Endothelial cell of umbilical vein (primary cell): ENCODE measurements around the gene DCAF12. TPM values are rescaled to one million over a fixed set of nuclear protein-coding genes. Genes with fewer than 3 reads are reported as not detected.

ENCODE experiments used
- BruUV-seq: library from RNA; stranded (reverse); fragments of 400-500 nt; replicated peaks from 2 replicates; lab custom pipeline; 2021; lab: Mats Ljungman, UMichigan
- CTCF ChIA-PET: fragments of 300-600, 350-600 bp; sonication (Branson Sonifier 250); formaldehyde crosslinking; loops from one replicate; lab custom pipeline; 2021; ENCODE audit warnings: antibody characterized with exemption, inconsistent platforms; lab: Charles Lee
- POLR2A ChIA-PET: fragments of 300-600, 350-600 bp; sonication (Branson Sonifier 250); formaldehyde crosslinking; loops from one replicate; lab custom pipeline; 2021; ENCODE audit warnings: antibody characterized with exemption, inconsistent platforms; lab: Charles Lee
- DNase-seq: peaks from one replicate; pipeline ENCODE4 v3.0.0-alpha.2; 2011; ENCODE audit warnings: low read depth, low spot score
- FAIRE-seq: peaks from 2 replicates; lab custom pipeline; 2011; peaks lifted over from hg19 to GRCh38; lab: Jason Lieb, UNC
- H2AFZ ChIP-seq: 2 replicates; pipeline ENCODE4 v1.6.0; 2012; ENCODE audit warnings: low read depth, low read length, control low read depth, inconsistent platforms
- H3K27ac ChIP-seq: 2 replicates; pipeline ENCODE4 v1.5.1; 2011; ENCODE audit warnings: low read depth, mild to moderate bottlenecking, control low read depth, low read length, moderate library complexity; ENCODE audit not compliant: insufficient read depth
- H3K27me3 ChIP-seq, 2 experiments: 2 replicates each; pipeline versions ENCODE4 v1.6.0 to v1.6.1; 2011; ENCODE audit warnings: low read length in 2 of 2, mixed read lengths in 1 of 2; ENCODE audit not compliant: control insufficient read depth in 2 of 2, insufficient read depth in 2 of 2
- H3K36me3 ChIP-seq, 2 experiments: 2 replicates in 1 of 2; 3 replicates in 1 of 2; pipeline ENCODE4 v1.5.1; 2011; ENCODE audit warnings: low read length in 2 of 2, mild to moderate bottlenecking in 1 of 2, moderate library complexity in 1 of 2; ENCODE audit not compliant: control insufficient read depth in 2 of 2, insufficient read depth in 2 of 2; ENCODE audit errors: extremely low read depth in 1 of 2
- H3K4me1 ChIP-seq: 3 replicates; pipeline ENCODE4 v1.5.1; 2011; ENCODE audit warnings: mild to moderate bottlenecking, low read length; ENCODE audit not compliant: control insufficient read depth, insufficient read depth; ENCODE audit errors: extremely low read depth
- H3K4me2 ChIP-seq: 2 replicates; pipeline ENCODE4 v1.6.1; 2011; ENCODE audit warnings: low read length, control low read depth, mixed read lengths; ENCODE audit not compliant: insufficient read depth
- H3K4me3 ChIP-seq, 3 experiments: fragments of 200-600 bp in 1 of 3; sonication (generic), shearing (Covaris generic) in 1 of 3; replicated peaks in 1 of 3; 2 replicates each; pipeline ENCODE4 v1.5.1; 2011 to 2016; ENCODE audit warnings: control low read depth in 3 of 3, low read length in 3 of 3, mild to moderate bottlenecking in 2 of 3, inconsistent platforms in 1 of 3, low read depth in 1 of 3, moderate library complexity in 1 of 3; ENCODE audit not compliant: insufficient read depth in 1 of 3
- H3K79me2 ChIP-seq: 2 replicates; pipeline ENCODE4 v1.6.0; 2012; ENCODE audit warnings: low read length, inconsistent platforms; ENCODE audit not compliant: control insufficient read depth, insufficient read depth
- H3K9ac ChIP-seq: replicated peaks from 2 replicates; pipeline ENCODE3; 2011; ENCODE audit warnings: low read length, control low read depth; ENCODE audit not compliant: insufficient read depth; ENCODE audit errors: extremely low read depth
- H3K9me1 ChIP-seq: replicated peaks from 3 replicates; pipeline ENCODE4 v1.6.0; 2011; ENCODE audit warnings: mild to moderate bottlenecking, low read length; ENCODE audit not compliant: control insufficient read depth, insufficient read depth; ENCODE audit errors: extremely low read depth
- H3K9me3 ChIP-seq: replicated peaks from 2 replicates; pipeline ENCODE4 v1.5.1; 2012; ENCODE audit warnings: low read length, inconsistent platforms; ENCODE audit not compliant: control insufficient read depth, insufficient read depth
- H4K20me1 ChIP-seq: replicated peaks from 2 replicates; pipeline ENCODE3; 2011; ENCODE audit warnings: mild to moderate bottlenecking, low read length; ENCODE audit not compliant: control insufficient read depth, insufficient read depth; ENCODE audit errors: extremely low read depth
- EZH2 ChIP-seq: IDR thresholded peaks from 2 replicates; pipeline ENCODE4 v1.6.1; 2012; ENCODE audit warnings: borderline replicate concordance, low read depth, mild to moderate bottlenecking, moderate library complexity, low read length, inconsistent platforms; ENCODE audit not compliant: severe bottlenecking
- JUN ChIP-seq: IDR thresholded peaks from 2 replicates; pipeline ENCODE4 v1.6.1; 2011; ENCODE audit warnings: borderline replicate concordance, low read depth; ENCODE audit not compliant: insufficient read length, insufficient read depth
- MYC ChIP-seq: IDR thresholded peaks from one replicate; pipeline ENCODE4 v1.6.1; 2011; ENCODE audit warnings: mild to moderate bottlenecking, low read depth, low read length
- POLR2A ChIP-seq: IDR thresholded peaks from 2 replicates; pipeline ENCODE4 v1.6.1; 2012; ENCODE audit warnings: low read depth, mild to moderate bottlenecking, control low read depth, low read length
- dilution Hi-C: fragments of 300-500 bp; cut with MboI; formaldehyde crosslinking; loops from one replicate; pipeline ENCODE4 v1.15.0; 2019; ENCODE audit warnings: low sequenced_read_pairs; ENCODE audit not compliant: extremely low pct_ligation_motif_present
- intact Hi-C: fragments of 100-400 bp; cut with micrococcal nuclease; formaldehyde crosslinking; loops from one replicate; pipeline ENCODE4 v1.10.0; 2022
- polyA plus RNA-seq, 4 experiments: library from polyadenylated mRNA; depleted of rRNA in 3 of 4; stranded (reverse) in 3 of 4; unstranded in 1 of 4; fragments of >200 nt; gene quantifications; 2 replicates each; pipeline versions ENCODE4 v1.2.1 to v1.2.3, GENCODE V29; 2011 to 2012; ENCODE audit warnings: missing spikeins in 1 of 4
- total RNA-seq: library from RNA; stranded (reverse); gene quantifications from 2 replicates; pipeline ENCODE4 v1.2.3, GENCODE V29; 2021
- TF ChIP-seq, protein P1 (sequence below): IDR thresholded peaks from 2 replicates; pipeline ENCODE4 v1.6.1; 2011; ENCODE audit not compliant: insufficient read depth, insufficient read length
- TF ChIP-seq, protein P2 (sequence below), 2 donors: IDR thresholded peaks; 1 replicate in 1 of 2; 2 replicates in 1 of 2; pipeline ENCODE4 v1.5.1; 2011; ENCODE audit warnings: low read length in 2 of 2, mild to moderate bottlenecking in 2 of 2, moderate library complexity in 2 of 2, control low read depth in 1 of 2, inconsistent platforms in 1 of 2, low read depth in 1 of 2; ENCODE audit not compliant: insufficient read depth in 1 of 2; ENCODE audit errors: extremely low read depth in 1 of 2

DCAF12 gene
- total and polyA plus RNA-seq, 2 donors (not counting 3 experiments of a cell fraction or from before 2014, with no cell fraction given) = 26.2 to 28.4 TPM

DNA sequence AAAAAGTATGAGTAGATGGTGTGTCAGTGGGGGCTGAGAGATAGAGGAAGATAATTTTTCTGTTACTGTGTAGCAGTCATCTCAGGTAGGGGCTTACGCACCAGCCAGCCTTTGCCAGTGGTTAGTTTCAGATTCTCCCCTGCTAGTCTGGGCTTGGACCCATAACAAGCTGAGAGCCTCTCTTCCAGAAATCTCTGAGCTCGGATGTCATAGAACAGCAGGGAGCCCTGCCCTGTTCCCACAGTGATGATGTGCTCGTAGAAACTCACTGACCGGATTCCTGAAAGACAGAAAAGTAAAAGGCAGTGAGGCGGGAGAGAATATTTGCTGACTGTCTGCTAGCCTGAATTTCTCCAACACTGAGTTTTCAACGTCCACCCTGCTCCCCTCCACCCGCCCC lies 37.2 kb downstream of the DCAF12 start:
- Histone ChIP-seq H3K4me2 (no peak overlapping the region), H3K4me3 (no peak overlapping the region), H3K27ac (no peak overlapping the region), H3K27me3 (no peaks in the 10 kb centered on the region), H3K79me2 (no peaks in the 10 kb centered on the region), H3K4me1 (no peaks in the 10 kb centered on the region), H3K36me3 (peaks cover 28 to 33% of the 10 kb centered on the region in 2 experiments), H2AFZ (no peak overlapping the region), H4K20me1 (no peaks in the 10 kb centered on the region), H3K9ac (no peak overlapping the region), H3K9me3 (no peaks in the 10 kb centered on the region), H3K9me1 (no peaks in the 10 kb centered on the region)
- POLR2A ChIA-PET = no interaction called here
- dilution Hi-C loops (no loop called here), intact Hi-C loops (no loop called here)
- FAIRE-seq (no peak), DNase-seq (no peak)
- no TSS peak for BruUV-seq
- CTCF ChIA-PET = no interaction called here
- no peak for TF ChIP-seq MYC
- no peak for TF ChIP-seq POLR2A
- TF ChIP-seq JUN = no peak
- TF ChIP-seq, protein P1, sequence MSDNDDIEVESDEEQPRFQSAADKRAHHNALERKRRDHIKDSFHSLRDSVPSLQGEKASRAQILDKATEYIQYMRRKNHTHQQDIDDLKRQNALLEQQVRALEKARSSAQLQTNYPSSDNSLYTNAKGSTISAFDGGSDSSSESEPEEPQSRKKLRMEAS = no peak
- TF ChIP-seq, protein P2, sequence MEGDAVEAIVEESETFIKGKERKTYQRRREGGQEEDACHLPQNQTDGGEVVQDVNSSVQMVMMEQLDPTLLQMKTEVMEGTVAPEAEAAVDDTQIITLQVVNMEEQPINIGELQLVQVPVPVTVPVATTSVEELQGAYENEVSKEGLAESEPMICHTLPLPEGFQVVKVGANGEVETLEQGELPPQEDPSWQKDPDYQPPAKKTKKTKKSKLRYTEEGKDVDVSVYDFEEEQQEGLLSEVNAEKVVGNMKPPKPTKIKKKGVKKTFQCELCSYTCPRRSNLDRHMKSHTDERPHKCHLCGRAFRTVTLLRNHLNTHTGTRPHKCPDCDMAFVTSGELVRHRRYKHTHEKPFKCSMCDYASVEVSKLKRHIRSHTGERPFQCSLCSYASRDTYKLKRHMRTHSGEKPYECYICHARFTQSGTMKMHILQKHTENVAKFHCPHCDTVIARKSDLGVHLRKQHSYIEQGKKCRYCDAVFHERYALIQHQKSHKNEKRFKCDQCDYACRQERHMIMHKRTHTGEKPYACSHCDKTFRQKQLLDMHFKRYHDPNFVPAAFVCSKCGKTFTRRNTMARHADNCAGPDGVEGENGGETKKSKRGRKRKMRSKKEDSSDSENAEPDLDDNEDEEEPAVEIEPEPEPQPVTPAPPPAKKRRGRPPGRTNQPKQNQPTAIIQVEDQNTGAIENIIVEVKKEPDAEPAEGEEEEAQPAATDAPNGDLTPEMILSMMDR (IDR thresholded peaks at IDR 0.05; ENCODE audit: extremely low read depth in 1 of 2, insufficient read depth in 1 of 2, low read depth in 1 of 2, low read length in 2 of 2) = no peak

DNA sequence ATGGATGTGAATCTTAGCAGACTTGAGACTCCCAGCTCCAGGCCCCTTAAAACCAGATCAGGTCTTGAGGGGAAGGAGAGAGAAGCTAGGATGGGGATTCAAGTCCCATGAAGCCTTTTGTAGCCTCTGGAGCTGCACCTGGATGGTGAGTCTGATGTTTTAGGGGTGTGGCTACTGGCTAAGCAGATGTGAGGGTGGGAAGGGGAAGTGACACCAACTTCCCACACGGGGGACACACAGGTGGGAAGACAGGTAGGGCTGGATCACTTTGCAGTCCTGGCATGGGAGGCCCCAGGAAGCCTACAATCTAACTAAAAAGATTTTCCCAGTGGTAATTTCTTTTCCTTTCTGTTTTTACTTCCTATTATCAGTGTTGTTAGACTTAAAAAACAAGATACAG lies 39.1 kb downstream of the DCAF12 start:
- ChIA-PET POLR2A (no interaction called here), CTCF (no interaction called here)
- Histone ChIP-seq H3K27me3 (no peaks in the 10 kb centered on the region), H3K79me2 (no peaks in the 10 kb centered on the region), H2AFZ (no peak overlapping the region), H4K20me1 (no peaks in the 10 kb centered on the region), H3K4me3 (no peak overlapping the region), H3K4me1 (no peaks in the 10 kb centered on the region), H3K27ac (no peak overlapping the region), H3K36me3 (peaks cover 23 to 25% of the 10 kb centered on the region in 2 experiments), H3K9ac (no peak overlapping the region), H3K9me3 (no peaks in the 10 kb centered on the region), H3K9me1 (no peaks in the 10 kb centered on the region), H3K4me2 (no peak overlapping the region)
- dilution Hi-C loops (no loop called here), intact Hi-C loops (no loop called here)
- FAIRE-seq (no peak), DNase-seq (no peak)
- no peak for TF ChIP-seq EZH2
- TF ChIP-seq, protein P2 (IDR thresholded peaks at IDR 0.05; ENCODE audit: extremely low read depth in 1 of 2, insufficient read depth in 1 of 2, low read depth in 1 of 2, low read length in 2 of 2) = no peak
- no peak for TF ChIP-seq POLR2A
- no TSS peak for BruUV-seq
